ENCODE measurements around the gene USP13.

DNA sequence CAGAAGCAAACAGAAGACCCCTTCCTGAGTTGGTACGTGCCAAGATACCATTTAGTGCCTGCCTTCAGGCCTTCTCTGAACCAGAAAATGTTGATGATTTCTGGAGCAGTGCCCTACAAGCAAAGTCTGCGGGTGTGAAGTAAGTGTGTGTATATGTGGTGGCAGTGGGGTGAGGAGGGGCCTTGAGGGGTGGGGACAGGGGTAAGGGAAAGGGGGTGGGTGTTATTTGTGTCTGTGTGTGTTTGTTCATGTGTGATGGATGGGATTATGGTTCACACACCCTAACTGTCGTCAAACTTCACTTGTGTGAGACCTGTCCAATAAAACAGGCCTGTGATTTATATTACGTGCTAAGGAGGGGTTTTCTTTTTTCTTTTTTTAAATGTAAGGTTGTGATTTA is 92.2 kb downstream of the USP13 start:
- TF ChIP-seq EZH2 (IDR thresholded peaks at IDR 0.05; ENCODE audit: borderline replicate concordance, low read depth, low read length, severe bottlenecking) (no peak), FOS (IDR thresholded peaks at IDR 0.05; ENCODE audit: borderline replicate concordance, insufficient read depth, low read length) (no peak), POLR2AphosphoS5 (IDR thresholded peaks at IDR 0.05; ENCODE audit: insufficient read depth, low read depth, low read length) (no peak)

Data from endothelial cell of umbilical vein (primary cell).